Middle frontal gyrus (tissue), 1 donor: ENCODE results near the gene PAX7.

Experiments used
- DNase-seq: peaks from one replicate; pipeline ENCODE4 v3.0.0-alpha.2; 2015; ENCODE audit warnings: low spot score; ENCODE audit errors: extremely low spot score

PAX7 gene

GRCh38 chr1:18640228-18641004 lies 9.8 kb downstream of the PAX7 start:
- no peak for DNase-seq

- no peak for DNase-seq
These were observed 10.6 kb downstream of the PAX7 start for GRCh38 chr1:18641005-18641941.

- DNase-seq = no peak
These were observed 11.8 kb downstream of the PAX7 start for GRCh38 chr1:18642278-18643095.

GRCh38 chr1:18643154-18644012 lies 12.7 kb downstream of the PAX7 start:
- no peak for DNase-seq

GRCh38 chr1:18644013-18644399 lies 13.4 kb downstream of the PAX7 start:
- no peak for DNase-seq

GRCh38 chr1:18644446-18644845 lies 13.8 kb downstream of the PAX7 start:
- no peak for DNase-seq

GRCh38 chr1:18644973-18645746 lies 14.5 kb downstream of the PAX7 start:
- no peak for DNase-seq

- no peak for DNase-seq
These were observed 15.1 kb downstream of the PAX7 start for GRCh38 chr1:18645747-18646090.

GRCh38 chr1:18646091-18646785 lies 15.6 kb downstream of the PAX7 start:
- DNase-seq = no peak

- DNase-seq = no peak
These were observed 16.3 kb downstream of the PAX7 start for GRCh38 chr1:18646786-18647410.

- DNase-seq = no peak
These were observed 17.1 kb downstream of the PAX7 start for GRCh38 chr1:18647681-18648214.

- no peak for DNase-seq
These were observed 19.2 kb downstream of the PAX7 start for GRCh38 chr1:18649693-18650370.

GRCh38 chr1:18651713-18652112 lies 21.1 kb downstream of the PAX7 start:
- DNase-seq = no peak

- DNase-seq = no peak
These were observed 22.1 kb downstream of the PAX7 start for GRCh38 chr1:18652791-18653190.

- no peak for DNase-seq
These were observed 22.7 kb downstream of the PAX7 start for GRCh38 chr1:18653367-18653766.

- no peak for DNase-seq
These were observed 23.3 kb downstream of the PAX7 start for GRCh38 chr1:18653916-18654315.

GRCh38 chr1:18654599-18654998 lies 24.0 kb downstream of the PAX7 start:
- DNase-seq = no peak
